Effector memory CD4-positive, alpha-beta T cell (primary cell): ENCODE data around the gene FAP.

Experiments used
- DNase-seq, 3 donors: peaks; one replicate each; pipeline ENCODE4 v3.0.0-alpha.2; 2020
- H3K27ac ChIP-seq: 2 replicates; pipeline ENCODE4 v1.7.0; 2013; ENCODE audit warnings: mild to moderate bottlenecking, low read length, moderate library complexity; ENCODE audit not compliant: insufficient read depth, poor library complexity, severe bottlenecking
- H3K27me3 ChIP-seq: replicated peaks from 2 replicates; pipeline ENCODE4 v1.7.0; 2013; ENCODE audit warnings: mild to moderate bottlenecking, low read length; ENCODE audit not compliant: insufficient read depth, control insufficient read depth, poor library complexity, severe bottlenecking
- H3K36me3 ChIP-seq: 2 replicates; pipeline ENCODE4 v1.7.0; 2013; ENCODE audit warnings: mild to moderate bottlenecking, low read length, moderate library complexity; ENCODE audit not compliant: control insufficient read depth, insufficient read depth
- H3K4me1 ChIP-seq: 2 replicates; pipeline ENCODE4 v1.7.0; 2013; ENCODE audit warnings: low read length, mild to moderate bottlenecking; ENCODE audit not compliant: control insufficient read depth, insufficient read depth, poor library complexity, severe bottlenecking
- H3K4me3 ChIP-seq: 2 replicates; pipeline ENCODE4 v1.7.0; 2013; ENCODE audit warnings: low read length, low read depth, mild to moderate bottlenecking; ENCODE audit not compliant: insufficient read depth, poor library complexity, severe bottlenecking
- H3K9me3 ChIP-seq: 2 replicates; pipeline ENCODE4 v1.7.0; 2013; ENCODE audit warnings: mild to moderate bottlenecking, low read length, moderate library complexity; ENCODE audit not compliant: control insufficient read depth
- total RNA-seq, 3 donors: gene quantifications; one replicate each; lab custom pipeline; 2026; lab: John Stamatoyannopoulos, UW

Gene FAP
- total RNA-seq, result 0 to 0.17 (median 0) reads per million in 3 donors

GRCh38 chr2:162243294-162243693 is at the start of gene FAP:
Gene FAP, minus strand, starts transcription at chr2:162243445. Its CDS starts 118 bp downstream, at chr2:162243327.
- no peak within 1 kb of the TSS for H3K4me3 ChIP-seq
- no peaks in the 10 kb centered on the region for H3K9me3 ChIP-seq
- no peak for DNase-seq
- no peaks in the 10 kb centered on the region for H3K4me1 ChIP-seq
- no peak within 1 kb of the TSS for H3K27ac ChIP-seq
- no peaks in the 10 kb centered on the region for H3K36me3 ChIP-seq
- no peaks in the 10 kb centered on the region for H3K27me3 ChIP-seq

DNA sequence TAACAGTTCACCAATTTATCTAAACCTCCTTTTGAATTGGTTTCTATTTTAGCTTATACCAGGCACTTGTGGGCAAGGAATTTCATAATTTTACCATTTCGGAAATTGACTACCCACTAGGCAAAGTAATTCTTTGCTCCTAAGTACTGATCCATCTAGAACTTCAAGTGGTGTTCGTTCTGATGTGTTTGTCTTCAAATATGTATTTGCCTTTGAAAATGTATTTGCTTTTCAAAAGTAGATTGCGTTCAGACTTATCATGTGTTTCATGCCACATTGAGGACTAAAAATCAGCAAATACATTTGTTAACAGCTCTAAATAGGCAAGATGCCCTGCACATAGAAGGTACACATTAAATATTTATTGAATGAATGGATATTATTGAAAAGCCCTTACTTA is 48.5 kb upstream of the FAP start:
- no peaks in the 10 kb centered on the region for H3K4me1 ChIP-seq
- H3K36me3 ChIP-seq, result peaks cover 19% of the 10 kb centered on the region
- H3K9me3 ChIP-seq, result no peaks in the 10 kb centered on the region
- H3K27me3 ChIP-seq, result no peaks in the 10 kb centered on the region
- H3K4me3 ChIP-seq, result no peak overlapping the region
- H3K27ac ChIP-seq, result no peak overlapping the region
- no peak for DNase-seq

GRCh38 chr2:162282765-162283425 is 39.6 kb upstream of the FAP start:
- Histone ChIP-seq H3K27me3 (no peaks in the 10 kb centered on the region), H3K27ac (no peak overlapping the region), H3K4me3 (no peak overlapping the region), H3K9me3 (no peaks in the 10 kb centered on the region), H3K4me1 (no peaks in the 10 kb centered on the region), H3K36me3 (peaks cover 48% of the 10 kb centered on the region)
- DNase-seq, result no peak

- Histone ChIP-seq H3K4me3 (no peak overlapping the region), H3K27ac (no peak overlapping the region), H3K4me1 (no peaks in the 10 kb centered on the region), H3K36me3 (peaks cover 51% of the 10 kb centered on the region), H3K9me3 (no peaks in the 10 kb centered on the region), H3K27me3 (no peaks in the 10 kb centered on the region)
- DNase-seq, result no peak
These were observed 37.4 kb upstream of the FAP start for GRCh38 chr2:162280654-162281053.

GRCh38 chr2:162277381-162277780 is 34.1 kb upstream of the FAP start:
- H3K4me1 ChIP-seq, result no peaks in the 10 kb centered on the region
- peaks cover 44% of the 10 kb centered on the region for H3K36me3 ChIP-seq
- H3K4me3 ChIP-seq, result no peak overlapping the region
- H3K9me3 ChIP-seq, result no peaks in the 10 kb centered on the region
- no peak overlapping the region for H3K27ac ChIP-seq
- H3K27me3 ChIP-seq, result no peaks in the 10 kb centered on the region
- DNase-seq, result no peak

DNA sequence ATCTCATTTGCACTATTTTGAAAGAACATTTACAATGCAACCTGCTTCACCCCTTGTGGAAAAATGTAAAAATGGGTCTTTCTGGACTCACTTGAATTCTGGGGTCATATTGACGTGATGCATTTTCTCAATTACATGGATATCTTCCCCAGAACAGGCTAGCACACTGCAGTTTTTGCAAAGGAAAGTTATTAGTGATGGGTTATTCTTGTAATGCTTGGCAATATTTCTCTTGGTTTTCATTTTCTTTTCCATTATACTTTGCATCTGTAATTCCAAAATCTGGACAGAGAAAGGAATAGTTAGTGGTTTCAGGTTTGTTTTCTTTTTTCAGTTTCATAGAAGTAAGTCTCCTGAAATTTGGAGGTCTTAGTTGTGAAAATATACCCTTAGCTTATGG is 24.8 kb upstream of the FAP start:
- H3K36me3 ChIP-seq, result peaks cover 58% of the 10 kb centered on the region
- no peaks in the 10 kb centered on the region for H3K9me3 ChIP-seq
- H3K27ac ChIP-seq, result no peak overlapping the region
- H3K4me3 ChIP-seq, result no peak overlapping the region
- H3K4me1 ChIP-seq, result no peaks in the 10 kb centered on the region
- no peaks in the 10 kb centered on the region for H3K27me3 ChIP-seq
- DNase-seq, result no peak

DNA sequence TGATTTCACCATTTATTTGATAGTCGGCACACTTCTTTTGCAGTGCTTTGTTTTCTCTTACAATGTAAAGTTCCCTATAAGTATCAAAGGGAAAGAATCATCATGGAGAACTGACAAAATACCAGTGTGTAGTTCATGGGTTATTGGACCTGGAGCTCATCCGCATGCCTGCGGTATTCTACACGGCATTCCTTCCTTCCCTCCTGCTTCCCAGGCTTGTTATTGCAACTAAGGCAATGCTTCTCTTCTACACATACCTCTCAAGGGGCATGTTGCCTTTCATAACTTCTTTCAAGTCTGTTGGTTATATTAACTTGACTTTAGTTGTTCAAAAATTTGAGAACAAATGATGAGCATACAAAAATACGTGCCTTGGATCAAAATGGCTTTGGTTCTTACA is 24.3 kb upstream of the FAP start:
- H3K4me3 ChIP-seq, result no peak overlapping the region
- no peaks in the 10 kb centered on the region for H3K27me3 ChIP-seq
- peaks cover 53% of the 10 kb centered on the region for H3K36me3 ChIP-seq
- H3K9me3 ChIP-seq, result no peaks in the 10 kb centered on the region
- H3K27ac ChIP-seq, result no peak overlapping the region
- H3K4me1 ChIP-seq, result no peaks in the 10 kb centered on the region
- no peak for DNase-seq

GRCh38 chr2:162266460-162266760 is 23.2 kb upstream of the FAP start:
- Histone ChIP-seq H3K27ac (no peak overlapping the region), H3K4me3 (no peak overlapping the region), H3K36me3 (peaks cover 43% of the 10 kb centered on the region), H3K9me3 (no peaks in the 10 kb centered on the region), H3K27me3 (no peaks in the 10 kb centered on the region), H3K4me1 (peaks cover 3% of the 10 kb centered on the region)
- DNase-seq, result no peak

GRCh38 chr2:162265666-162266459 is 22.6 kb upstream of the FAP start:
- Histone ChIP-seq H3K9me3 (no peaks in the 10 kb centered on the region), H3K4me3 (no peak overlapping the region), H3K27me3 (no peaks in the 10 kb centered on the region), H3K4me1 (peaks cover 4% of the 10 kb centered on the region), H3K27ac (no peak overlapping the region), H3K36me3 (peaks cover 39% of the 10 kb centered on the region)
- DNase-seq, result no peak
